Large intestine (tissue), 3 donors: ENCODE results near the gene UGT1A7. TPM values are rescaled to one million over a fixed set of nuclear protein-coding genes. Genes with fewer than 3 reads are reported as not detected.

Source experiments
- DNase-seq, 2 donors: peaks; one replicate each; pipeline versions ENCODE4 v3.0.0 to v3.0.0-alpha.2; 2013
- H3K27ac ChIP-seq: one replicate; pipeline ENCODE4 v1.5.1; 2013; ENCODE audit warnings: low read length
- H3K27me3 ChIP-seq: 2 replicates; pipeline ENCODE4 v1.6.1; 2013; ENCODE audit warnings: low read length; ENCODE audit not compliant: control insufficient read depth, insufficient read depth
- H3K36me3 ChIP-seq: 2 replicates; pipeline ENCODE4 v1.6.1; 2013; ENCODE audit warnings: low read length; ENCODE audit not compliant: control insufficient read depth, insufficient read depth
- H3K4me1 ChIP-seq: one replicate; pipeline ENCODE4 v1.6.1; 2013; ENCODE audit warnings: low read length; ENCODE audit not compliant: control insufficient read depth, insufficient read depth
- H3K4me3 ChIP-seq: one replicate; pipeline ENCODE4 v1.5.1; 2013; ENCODE audit warnings: low read length
- H3K9me3 ChIP-seq: one replicate; pipeline ENCODE4 v1.6.1; 2013; ENCODE audit warnings: mild to moderate bottlenecking, low read depth, low read length, moderate library complexity; ENCODE audit not compliant: control insufficient read depth
- WGBS: methylation state at CpG from one replicate; pipeline ENCODE4 v1.1.5; 2013; ENCODE audit warnings: low lambda C conversion rate; ENCODE audit not compliant: insufficient coverage; 5-methylcytosine and 5-hydroxymethylcytosine counted together
- polyA plus RNA-seq: library from polyadenylated mRNA; unstranded; fragments of 120-200 nt; gene quantifications from one replicate; pipeline ENCODE4 v1.2.1, GENCODE V29; 2013

The UGT1A7 gene
- polyA plus RNA-seq, 1 donor: not detected

GRCh38 chr2:233779722-233780121 lies 98.0 kb downstream of the UGT1A7 start:
- Histone ChIP-seq H3K27ac (no peak overlapping the region), H3K36me3 (no peaks in the 10 kb centered on the region), H3K27me3 (no peaks in the 10 kb centered on the region), H3K9me3 (no peaks in the 10 kb centered on the region), H3K4me1 (no peaks in the 10 kb centered on the region), H3K4me3 (no peak overlapping the region)
- no CpG with 5 or more reads among the region's 4 CpGs for WGBS
- DNase-seq: no peak

GRCh38 chr2:233780771-233781170 lies 99.1 kb downstream of the UGT1A7 start:
- Histone ChIP-seq H3K4me1 (no peaks in the 10 kb centered on the region), H3K9me3 (no peaks in the 10 kb centered on the region), H3K36me3 (no peaks in the 10 kb centered on the region), H3K27me3 (no peaks in the 10 kb centered on the region), H3K27ac (no peak overlapping the region), H3K4me3 (no peak overlapping the region)
- WGBS: 60% methylated on average over 1 of the region's 4 CpGs
- DNase-seq: no peak

- Histone ChIP-seq H3K36me3 (no peaks in the 10 kb centered on the region), H3K27ac (no peak overlapping the region), H3K4me1 (peaks cover 14% of the 10 kb centered on the region), H3K27me3 (no peaks in the 10 kb centered on the region), H3K9me3 (no peaks in the 10 kb centered on the region), H3K4me3 (no peak overlapping the region)
- no CpG with 5 or more reads among the region's 7 CpGs for WGBS
- no peak for DNase-seq
Observed at GRCh38 chr2:233789554-233789953, 107.9 kb downstream of the UGT1A7 start.

GRCh38 chr2:233791151-233791882 lies 109.6 kb downstream of the UGT1A7 start:
- H3K36me3 ChIP-seq: no peaks in the 10 kb centered on the region
- no peak overlapping the region for H3K27ac ChIP-seq
- no peak overlapping the region for H3K4me3 ChIP-seq
- H3K4me1 ChIP-seq: peaks cover 14% of the 10 kb centered on the region
- no peaks in the 10 kb centered on the region for H3K27me3 ChIP-seq
- DNase-seq: no peak
- H3K9me3 ChIP-seq: no peaks in the 10 kb centered on the region
- 89% methylated on average over 3 of the region's 18 CpGs for WGBS

- no peaks in the 10 kb centered on the region for H3K36me3 ChIP-seq
- H3K27me3 ChIP-seq: no peaks in the 10 kb centered on the region
- H3K4me1 ChIP-seq: peaks cover 14% of the 10 kb centered on the region
- no peak for DNase-seq
- H3K9me3 ChIP-seq: no peaks in the 10 kb centered on the region
- no peak overlapping the region for H3K27ac ChIP-seq
- 88% methylated on average over 1 of the region's 9 CpGs for WGBS
- no peak overlapping the region for H3K4me3 ChIP-seq
Observed at GRCh38 chr2:233791883-233792329, 110.2 kb downstream of the UGT1A7 start.

GRCh38 chr2:233792720-233793119 lies 111.0 kb downstream of the UGT1A7 start:
- no peak overlapping the region for H3K4me3 ChIP-seq
- no peaks in the 10 kb centered on the region for H3K9me3 ChIP-seq
- H3K27me3 ChIP-seq: no peaks in the 10 kb centered on the region
- peaks cover 14% of the 10 kb centered on the region for H3K4me1 ChIP-seq
- no peaks in the 10 kb centered on the region for H3K36me3 ChIP-seq
- no peak for DNase-seq
- WGBS: no CpG with 5 or more reads among the region's 7 CpGs
- no peak overlapping the region for H3K27ac ChIP-seq

GRCh38 chr2:233793465-233794127 lies 111.9 kb downstream of the UGT1A7 start:
- no CpG with 5 or more reads among the region's 18 CpGs for WGBS
- Histone ChIP-seq H3K36me3 (no peaks in the 10 kb centered on the region), H3K27ac (peak overlapping the region; percentile 11), H3K27me3 (no peaks in the 10 kb centered on the region), H3K9me3 (no peaks in the 10 kb centered on the region), H3K4me1 (peaks cover 14% of the 10 kb centered on the region), H3K4me3 (no peak overlapping the region)
- peak; percentile 55 to 83 for DNase-seq

GRCh38 chr2:233794128-233794658 lies 112.5 kb downstream of the UGT1A7 start:
- no peak overlapping the region for H3K4me3 ChIP-seq
- H3K27me3 ChIP-seq: no peaks in the 10 kb centered on the region
- no peaks in the 10 kb centered on the region for H3K9me3 ChIP-seq
- no CpG with 5 or more reads among the region's 17 CpGs for whole genome bisulfite sequencing
- peak overlapping the region; percentile 11 for H3K27ac ChIP-seq
- DNase-seq: peak in 1 of 2 donors; percentile 52
- H3K36me3 ChIP-seq: no peaks in the 10 kb centered on the region
- peaks cover 14% of the 10 kb centered on the region for H3K4me1 ChIP-seq

GRCh38 chr2:233795735-233796171 lies 114.1 kb downstream of the UGT1A7 start:
- Histone ChIP-seq H3K36me3 (no peaks in the 10 kb centered on the region), H3K9me3 (no peaks in the 10 kb centered on the region), H3K4me3 (no peak overlapping the region), H3K27ac (no peak overlapping the region), H3K4me1 (peaks cover 14% of the 10 kb centered on the region), H3K27me3 (no peaks in the 10 kb centered on the region)
- WGBS: no CpG with 5 or more reads among the region's 13 CpGs
- no peak for DNase-seq

GRCh38 chr2:233796254-233796653 lies 114.6 kb downstream of the UGT1A7 start:
- Histone ChIP-seq H3K27ac (no peak overlapping the region), H3K27me3 (no peaks in the 10 kb centered on the region), H3K36me3 (no peaks in the 10 kb centered on the region), H3K4me3 (no peak overlapping the region), H3K4me1 (peaks cover 14% of the 10 kb centered on the region), H3K9me3 (no peaks in the 10 kb centered on the region)
- no CpG with 5 or more reads among the region's 9 CpGs for WGBS
- no peak for DNase-seq
